Measurements from ENCODE around the gene RFX3.

RFX3 gene

DNA sequence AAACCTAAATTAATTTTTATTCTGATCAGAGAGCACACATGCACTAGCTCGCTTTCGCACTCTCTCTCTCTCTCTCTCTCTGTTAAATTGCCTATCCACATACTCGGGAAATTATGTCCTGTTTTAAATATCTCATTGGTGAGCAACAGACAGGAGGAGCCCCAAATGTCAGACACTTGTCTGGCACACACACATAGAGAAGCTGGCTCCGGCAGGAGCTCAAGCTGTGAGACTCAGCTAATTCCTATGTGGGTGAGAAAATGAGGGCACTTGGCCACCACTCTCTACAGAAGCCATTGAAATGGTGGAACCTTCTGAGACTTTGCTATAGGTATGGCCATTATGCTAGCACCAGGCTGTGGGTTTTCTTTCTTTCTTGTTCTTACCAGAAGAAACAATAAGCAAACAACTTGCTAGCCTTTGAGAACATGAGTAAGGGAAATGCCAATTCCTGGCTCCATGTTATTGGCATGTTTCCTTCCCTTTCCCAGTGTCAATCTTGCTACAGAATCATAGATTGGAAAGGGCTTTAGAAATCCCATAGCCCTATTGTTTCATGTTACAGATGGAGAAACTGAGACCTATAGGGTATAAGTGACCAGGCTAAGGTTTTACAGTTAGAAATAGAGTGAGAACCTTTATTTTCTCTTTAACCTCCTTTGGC, 9.0 kb downstream of the RFX3 start:
- no peak for DNase-seq (ENCODE audit: low read depth, low spot score)
- no peak overlapping the region for H3K4me3 ChIP-seq (ENCODE audit: low read length)

DNA sequence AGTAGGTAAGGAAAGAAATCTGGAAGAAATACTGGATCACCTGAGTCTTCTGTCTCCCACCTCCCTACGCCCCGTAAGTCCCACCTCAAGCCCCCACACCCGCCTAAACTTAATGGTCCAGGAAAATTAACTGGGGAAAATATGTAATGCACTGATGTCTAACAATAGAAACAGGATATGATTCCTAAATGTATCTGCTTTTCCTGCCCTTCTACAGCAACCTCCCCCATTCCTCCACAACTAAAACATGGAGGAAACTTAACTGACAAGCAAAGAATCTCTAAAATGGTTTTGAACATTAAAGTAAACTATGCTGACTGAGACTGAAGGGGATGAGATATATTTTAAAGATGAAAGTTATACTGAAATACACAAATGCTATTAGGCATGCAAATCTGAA, 10.4 kb downstream of the RFX3 start:
- no peak overlapping the region for H3K4me3 ChIP-seq (ENCODE audit: low read length)
- DNase-seq (ENCODE audit: low read depth, low spot score) = no peak

DNA sequence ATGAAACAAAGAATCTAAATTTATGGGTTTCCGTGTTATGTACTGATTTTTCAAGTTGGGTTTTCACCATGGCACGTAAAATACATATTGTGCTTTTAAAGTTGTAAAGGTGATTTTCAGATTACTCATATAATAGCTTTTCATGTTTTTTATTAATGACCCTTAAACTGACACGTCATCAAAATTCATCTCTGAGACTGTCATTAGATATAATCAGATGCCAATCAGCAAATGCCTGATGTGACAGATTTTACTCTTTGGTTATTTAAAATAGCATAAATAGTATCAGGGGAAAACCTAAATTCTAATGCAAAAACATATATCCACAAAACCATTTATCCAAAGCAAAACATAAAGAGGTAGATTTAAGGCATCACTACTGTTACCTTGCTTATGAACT, 11.0 kb downstream of the RFX3 start:
- no peak overlapping the region for H3K4me3 ChIP-seq (ENCODE audit: low read length)
- no peak for DNase-seq (ENCODE audit: low read depth, low spot score)

DNA sequence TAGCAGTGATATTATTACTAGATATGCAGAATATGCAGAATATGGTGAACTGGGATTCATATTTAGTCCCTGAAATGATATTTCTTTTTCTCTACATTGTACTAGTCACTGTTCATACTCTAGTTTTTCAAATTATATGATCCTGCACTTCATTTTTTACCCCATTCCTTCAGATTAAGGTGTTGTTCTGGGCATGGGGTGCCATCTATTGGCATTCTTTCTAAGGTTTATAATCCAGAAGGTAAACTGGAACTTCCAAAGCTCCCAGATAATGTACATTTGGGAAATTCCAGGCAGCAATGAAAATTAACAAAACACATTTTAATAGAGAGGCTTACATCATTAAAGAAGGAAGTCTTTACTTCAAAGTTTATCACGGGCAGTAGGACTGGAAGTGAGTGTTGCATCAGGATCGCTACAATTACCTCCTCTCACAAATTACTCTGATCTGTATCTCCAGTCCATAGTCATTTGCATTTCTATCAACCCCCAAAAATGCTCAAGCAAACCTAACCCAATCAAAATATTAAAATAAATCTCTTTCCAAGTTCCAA, 12.5 kb downstream of the RFX3 start:
- no peak for DNase-seq (ENCODE audit: low read depth, low spot score)

DNA sequence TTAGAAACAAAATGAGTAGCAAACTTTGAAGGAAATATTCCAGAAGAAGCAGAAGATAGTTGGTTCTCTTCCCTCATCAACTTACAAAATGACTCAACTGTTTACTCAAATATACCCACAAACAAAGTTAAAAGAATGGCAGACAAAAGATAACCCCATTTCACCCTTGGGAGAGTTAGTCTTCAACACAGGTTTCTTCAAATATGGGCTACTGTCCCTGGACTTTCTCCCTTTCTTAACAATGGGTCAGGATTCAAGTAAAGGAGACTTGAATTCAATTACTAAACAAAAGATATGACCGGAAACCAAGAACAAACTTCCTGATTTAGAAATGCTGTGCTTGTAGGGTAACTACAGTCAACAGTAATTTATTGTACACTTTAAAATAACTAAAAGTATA, 14.2 kb downstream of the RFX3 start:
- DNase-seq (ENCODE audit: low read depth, low spot score) = no peak
- H3K4me3 ChIP-seq (ENCODE audit: low read length) = no peak overlapping the region

More for the DNA sequence above, 12.5 kb downstream of the RFX3 start:
- H3K4me3 ChIP-seq (ENCODE audit: low read length) = no peak overlapping the region

DNA sequence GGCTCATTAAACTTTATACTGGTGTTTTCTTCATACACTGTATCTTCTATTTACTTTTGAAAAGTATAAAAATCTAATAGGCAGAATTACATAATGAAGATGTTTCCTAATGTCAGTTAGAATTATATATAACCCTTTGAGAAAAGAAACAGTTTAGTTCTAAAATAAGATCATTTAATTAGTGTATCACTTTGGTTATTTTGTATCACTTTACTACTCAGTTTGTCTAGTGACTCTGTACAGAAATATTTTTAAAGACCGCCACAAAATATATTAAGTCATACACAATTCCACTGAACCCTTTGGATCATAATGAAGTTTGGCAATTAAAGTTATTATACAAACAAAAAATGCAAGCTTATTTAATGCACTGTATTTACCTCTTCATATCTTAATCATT, 15.0 kb downstream of the RFX3 start:
- no peak for DNase-seq (ENCODE audit: low read depth, low spot score)
- H3K4me3 ChIP-seq (ENCODE audit: low read length) = no peak overlapping the region

DNA sequence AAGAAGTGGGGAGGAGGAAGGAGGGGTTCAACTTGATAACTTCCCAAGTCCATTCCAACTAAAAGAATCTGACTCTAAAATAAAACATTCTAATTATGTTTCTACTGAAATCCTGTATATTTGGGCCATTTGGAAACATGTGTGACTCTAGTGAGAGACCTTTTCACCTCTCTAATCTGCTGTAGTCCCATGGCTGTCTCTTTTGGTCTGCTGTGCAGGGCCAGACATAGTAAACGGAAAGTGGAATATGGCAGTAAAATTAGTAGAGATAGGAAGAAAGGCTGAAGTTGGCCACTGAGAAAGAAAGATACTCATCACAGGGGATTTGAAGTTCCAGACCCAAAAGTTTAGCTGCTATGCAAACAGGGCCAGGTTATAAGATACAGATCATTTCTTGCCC, 15.9 kb downstream of the RFX3 start:
- no peak overlapping the region for H3K4me3 ChIP-seq (ENCODE audit: low read length)

DNA sequence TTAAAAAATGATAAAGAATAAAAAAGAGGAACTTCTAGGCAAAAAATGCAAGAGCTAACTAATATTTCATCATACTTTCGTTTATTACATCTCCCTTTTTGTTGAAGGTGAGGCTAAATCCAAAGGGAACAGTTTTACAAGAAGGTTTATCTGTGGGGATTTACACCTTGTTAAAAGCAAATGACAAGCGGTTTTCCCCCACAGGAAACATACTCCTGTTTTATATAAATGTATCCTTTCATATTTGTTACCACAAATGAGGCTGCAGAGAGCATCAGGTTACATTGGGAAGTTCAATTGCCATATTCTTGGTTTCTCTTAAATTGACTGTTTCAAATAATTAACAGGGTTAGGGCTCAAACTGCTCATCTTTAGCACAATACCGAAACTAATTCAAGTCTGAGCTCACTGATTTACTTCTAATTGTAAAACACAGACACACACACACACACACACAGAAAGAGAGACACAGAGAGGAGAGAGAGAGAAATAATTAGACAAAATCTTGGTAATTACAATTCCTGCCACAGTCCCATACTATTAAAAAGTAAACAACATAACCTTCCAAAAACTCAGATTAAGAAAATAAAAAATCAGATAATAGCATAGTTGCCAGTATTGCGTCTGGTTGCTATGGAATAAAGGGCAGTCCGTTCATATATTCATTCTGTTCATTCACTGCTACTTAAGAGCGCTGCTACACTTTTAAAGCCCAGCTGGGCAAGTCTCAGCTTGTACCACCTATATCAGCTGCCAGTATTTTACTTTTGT, 17.1 kb downstream of the RFX3 start:
- H3K4me3 ChIP-seq (ENCODE audit: low read length) = no peak overlapping the region
- no peak for DNase-seq (ENCODE audit: low read depth, low spot score)

More for the DNA sequence above, 15.9 kb downstream of the RFX3 start:
- no peak for DNase-seq (ENCODE audit: low read depth, low spot score)

DNA sequence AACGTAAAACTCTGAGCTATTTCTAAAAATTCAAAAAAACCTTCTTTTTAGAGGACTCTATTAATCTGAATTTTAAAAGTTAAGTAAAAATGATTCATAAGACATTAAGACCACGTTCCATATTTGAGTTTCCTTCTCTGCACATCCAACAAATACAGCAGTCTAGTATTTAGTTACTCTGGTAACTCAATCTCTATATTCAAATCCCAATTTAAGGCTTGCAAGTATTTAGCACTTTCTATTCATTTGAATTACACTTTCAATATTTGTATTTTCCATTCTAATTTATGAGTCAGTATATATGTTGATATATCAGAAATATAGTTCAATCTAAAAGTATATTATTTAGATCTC, 17.7 kb downstream of the RFX3 start:
- H3K4me3 ChIP-seq (ENCODE audit: low read length) = no peak overlapping the region
- DNase-seq (ENCODE audit: low read depth, low spot score) = no peak

DNA sequence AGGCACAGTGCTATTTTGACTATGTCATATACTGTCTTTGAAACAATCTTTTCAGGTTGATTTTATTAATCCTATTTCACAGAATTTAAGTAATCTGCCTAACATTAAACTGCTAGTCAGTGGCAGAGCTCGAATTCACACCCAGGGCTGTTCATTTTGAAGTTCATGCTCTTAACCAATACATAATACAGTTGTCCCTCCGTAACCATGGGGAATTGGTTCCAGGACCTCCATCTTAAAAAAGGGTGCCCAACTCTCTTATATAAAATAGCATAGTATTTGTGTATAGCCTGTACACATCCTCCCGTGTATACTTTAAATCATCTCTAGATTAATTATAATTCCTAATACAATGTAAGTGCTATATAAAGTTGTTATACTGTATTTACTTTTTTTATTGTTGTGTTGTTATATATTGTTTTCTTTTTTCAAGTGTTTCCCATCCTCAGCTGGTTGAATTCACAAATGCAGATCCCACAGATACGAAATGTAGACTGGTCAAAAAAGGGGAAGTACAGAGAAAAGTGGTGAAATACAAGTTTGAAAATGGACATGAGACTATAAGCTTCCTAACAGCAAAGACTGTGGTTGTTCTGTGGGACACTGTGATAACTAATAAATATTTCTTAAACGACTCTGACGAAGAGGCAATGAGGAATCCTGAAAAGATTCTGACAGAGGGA, 18.3 kb downstream of the RFX3 start:
- H3K4me3 ChIP-seq (ENCODE audit: low read length) = no peak overlapping the region
- no peak for DNase-seq (ENCODE audit: low read depth, low spot score)

DNA sequence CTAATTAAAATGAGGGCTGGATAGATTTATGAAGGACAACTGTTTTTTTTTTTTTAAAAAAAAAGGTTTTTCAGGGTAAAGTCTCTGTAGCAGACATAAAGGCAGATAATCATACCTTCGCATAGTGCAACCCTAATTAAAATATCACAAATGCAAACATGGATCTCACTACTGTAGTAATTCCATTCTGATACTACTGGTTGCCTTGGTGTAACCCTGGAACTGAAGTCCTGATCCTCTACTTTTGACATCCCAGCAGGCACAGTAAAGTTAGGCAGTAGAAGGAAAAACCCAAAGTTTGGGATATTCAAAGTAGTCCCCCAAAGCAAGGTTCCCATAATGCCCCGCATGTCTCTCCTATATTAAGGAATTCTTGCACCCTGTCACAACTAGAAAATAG, 19.6 kb downstream of the RFX3 start:
- DNase-seq (ENCODE audit: low read depth, low spot score) = no peak
- no peak overlapping the region for H3K4me3 ChIP-seq (ENCODE audit: low read length)

DNA sequence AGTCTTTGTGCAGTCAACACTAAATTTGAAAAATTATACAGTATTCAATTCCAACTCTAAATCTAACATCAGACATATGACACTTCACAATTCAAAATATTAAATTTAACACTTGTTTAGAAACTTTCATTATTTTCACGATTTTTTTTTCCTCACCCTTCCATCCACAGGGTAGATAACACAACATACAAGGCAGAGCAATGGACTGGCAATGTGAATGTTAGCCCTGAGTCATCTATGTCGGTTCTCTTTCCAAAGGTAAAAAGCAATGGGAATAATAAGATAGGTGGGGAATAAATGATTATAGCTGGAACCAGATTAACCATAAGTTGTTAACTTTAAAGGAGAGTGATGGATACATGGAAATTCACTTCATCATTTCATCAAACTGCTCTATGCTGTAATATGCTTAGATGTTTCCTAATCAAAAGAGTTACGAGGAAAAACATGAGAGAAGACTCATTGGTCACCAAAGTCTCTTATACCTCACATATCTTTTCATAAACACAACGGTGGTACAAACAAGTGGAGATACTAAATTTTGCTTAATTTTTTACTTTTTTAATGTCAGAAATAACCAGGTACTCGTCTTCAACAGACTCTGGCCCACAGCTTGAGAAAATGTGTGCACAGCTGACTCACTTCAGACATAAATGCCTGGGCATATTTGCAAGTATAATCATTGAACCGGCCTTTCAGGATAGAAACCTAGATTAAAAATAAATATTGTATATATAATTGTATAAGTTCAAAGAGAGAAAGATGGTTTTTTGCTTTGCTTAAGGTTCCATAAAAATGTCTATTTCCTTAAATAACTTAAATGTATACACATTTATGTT, 23.0 kb downstream of the RFX3 start:
- no peak overlapping the region for H3K4me3 ChIP-seq (ENCODE audit: low read length)
- no peak for DNase-seq (ENCODE audit: low read depth, low spot score)

DNA sequence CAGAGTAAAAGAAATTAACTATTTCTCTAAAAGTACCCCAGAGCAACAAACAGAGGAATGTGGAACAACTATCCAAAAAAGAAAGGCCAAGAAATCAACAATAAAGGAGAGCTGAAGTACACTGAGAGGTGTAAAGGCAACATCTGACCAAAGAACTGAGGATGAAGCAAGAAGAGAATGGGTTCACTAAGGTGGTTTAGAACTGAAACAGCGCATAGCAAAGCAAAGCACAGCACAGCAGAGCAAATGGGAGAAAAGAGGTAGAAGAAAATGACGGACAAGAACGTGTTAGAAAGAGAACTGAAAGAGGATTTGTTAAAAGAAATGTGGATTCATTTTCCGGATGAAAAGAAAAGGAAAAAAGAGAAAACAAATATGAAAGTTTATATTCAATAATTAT, 25.8 kb downstream of the RFX3 start:
- DNase-seq (ENCODE audit: low read depth, low spot score) = no peak
- no peak overlapping the region for H3K4me3 ChIP-seq (ENCODE audit: low read length)

DNA sequence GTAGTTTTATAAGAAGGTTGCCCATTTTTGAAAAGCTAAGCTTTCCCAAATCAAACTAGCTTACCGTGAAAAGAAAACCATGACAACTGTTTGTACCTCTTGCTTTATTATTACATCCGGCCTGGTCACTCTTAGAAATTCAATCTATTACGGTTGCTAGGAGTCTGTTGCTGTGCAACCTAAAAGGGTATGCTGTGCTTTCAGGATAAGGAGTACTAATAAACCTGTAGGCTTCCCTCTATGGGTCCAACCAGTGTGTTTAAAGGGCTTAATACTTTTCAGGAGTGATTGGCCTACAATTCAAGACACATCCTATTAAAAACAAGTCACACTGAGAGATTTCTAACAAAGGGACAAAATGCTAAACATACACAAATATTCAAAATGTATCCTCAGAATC, 27.1 kb downstream of the RFX3 start:
- H3K4me3 ChIP-seq (ENCODE audit: low read length) = no peak overlapping the region
- no peak for DNase-seq (ENCODE audit: low read depth, low spot score)

DNA sequence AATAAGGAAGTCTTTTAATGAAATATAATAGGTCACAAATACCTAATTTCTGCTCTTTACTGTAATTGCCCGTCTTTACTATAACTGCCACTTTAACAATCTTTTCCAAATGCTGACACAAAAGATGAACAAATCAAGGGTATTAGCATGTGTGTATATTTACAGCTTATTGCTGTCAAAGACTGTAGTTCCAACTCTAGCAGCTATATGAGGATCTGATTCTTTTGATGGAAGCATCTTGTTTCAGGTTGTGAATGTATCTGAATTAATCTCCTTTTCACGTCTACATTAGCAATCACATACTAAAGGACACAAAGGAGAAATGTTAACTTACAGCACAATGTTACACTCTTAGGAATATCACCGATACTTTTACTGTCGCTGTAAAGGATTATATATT, 27.9 kb downstream of the RFX3 start:
- no peak overlapping the region for H3K4me3 ChIP-seq (ENCODE audit: low read length)
- DNase-seq (ENCODE audit: low read depth, low spot score) = no peak

DNA sequence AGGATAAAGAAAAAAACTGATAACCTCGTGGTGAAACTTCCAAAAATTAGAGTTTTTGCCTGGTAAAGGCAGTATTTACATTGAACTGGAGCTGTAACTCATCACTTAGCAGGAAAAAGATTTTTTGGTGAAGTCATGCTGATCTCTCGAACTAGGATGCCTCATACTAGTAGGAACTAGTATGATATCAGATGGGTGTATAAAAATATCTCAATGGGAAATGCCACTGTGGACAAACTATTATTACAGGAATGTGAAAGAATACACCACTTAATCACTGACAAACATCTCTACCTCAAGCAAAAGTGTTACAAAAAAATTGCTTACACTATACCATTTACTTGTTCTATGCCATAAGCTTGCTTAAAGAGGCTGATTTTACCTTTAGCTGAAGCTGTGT, 28.4 kb downstream of the RFX3 start:
- H3K4me3 ChIP-seq (ENCODE audit: low read length) = no peak overlapping the region

DNA sequence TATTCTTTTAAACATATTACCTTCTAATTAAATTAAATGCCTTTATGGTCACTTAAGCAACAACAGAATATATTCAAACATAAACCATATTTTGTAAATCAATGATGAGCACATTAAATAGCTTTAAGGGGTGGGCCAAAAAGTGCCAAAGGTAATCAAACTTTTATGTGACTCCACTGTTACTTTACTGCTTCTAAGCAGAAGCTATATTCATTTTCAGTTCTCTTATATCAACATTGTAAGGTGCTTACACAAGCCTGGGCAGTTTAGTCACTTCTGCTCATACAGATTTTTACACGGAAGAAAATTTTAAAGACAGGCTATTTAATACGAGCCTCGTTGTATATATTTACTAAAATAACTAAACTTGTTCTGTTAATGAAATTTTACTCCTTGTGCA, 29.9 kb downstream of the RFX3 start:
- no peak for DNase-seq (ENCODE audit: low read depth, low spot score)
- no peak overlapping the region for H3K4me3 ChIP-seq (ENCODE audit: low read length)

More for the DNA sequence above, 28.4 kb downstream of the RFX3 start:
- no peak for DNase-seq (ENCODE audit: low read depth, low spot score)

DNA sequence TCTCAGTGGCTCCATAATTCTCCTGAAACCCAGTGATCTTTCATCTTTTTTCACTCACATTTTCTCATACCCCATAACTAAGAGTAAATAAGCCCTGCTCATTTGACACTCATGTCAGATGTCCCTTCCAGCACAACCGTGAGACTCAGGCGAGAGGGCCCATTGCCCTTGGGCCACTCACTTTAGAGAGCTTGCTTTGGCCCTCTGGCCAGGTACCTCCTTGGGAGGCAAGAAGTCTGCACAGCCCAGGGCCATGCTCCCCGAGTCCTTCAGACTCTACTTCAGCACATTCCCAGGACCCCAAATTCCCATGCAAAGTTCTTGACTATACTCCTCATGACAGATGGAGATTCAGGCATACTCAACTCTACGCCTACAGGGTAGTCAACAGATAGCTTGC, 33.6 kb downstream of the RFX3 start:
- no peak for DNase-seq (ENCODE audit: low read depth, low spot score)
- H3K4me3 ChIP-seq (ENCODE audit: low read length) = no peak overlapping the region

DNA sequence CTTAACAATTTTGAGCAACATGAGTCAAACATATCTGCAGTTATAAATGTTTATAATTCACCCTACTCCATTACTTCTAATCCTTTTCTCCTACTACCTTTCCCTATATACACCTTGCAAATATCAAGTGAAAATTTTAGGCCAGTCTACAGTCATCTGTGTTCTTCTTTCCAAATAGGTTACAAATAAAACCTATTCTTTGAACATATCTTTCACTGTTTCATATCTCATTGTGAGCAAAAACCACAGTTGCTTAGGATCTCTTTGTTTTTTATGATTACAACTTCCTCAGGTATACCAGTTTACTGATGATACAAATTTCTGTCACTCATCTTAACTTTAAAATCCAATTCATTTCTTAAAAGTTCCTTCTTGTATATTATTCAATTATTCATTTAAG, 34.4 kb downstream of the RFX3 start:
- H3K4me3 ChIP-seq (ENCODE audit: low read length) = no peak overlapping the region
- no peak for DNase-seq (ENCODE audit: low read depth, low spot score)

Measured in Jurkat, Clone E6-1 (cell line).